HG03025 (cell line): ENCODE data around the gene TAMM41.
A peak's percentile ranks its signal among the peaks of the same experiment; 100 is the strongest.
"Not testable (repeated sequence)": the region's sequence is repeated elsewhere in the genome, so short reads cannot be mapped to it uniquely, and the experiment has no call there.

Source experiments
- ATAC-seq: cut with Tn5 transposase; IDR thresholded peaks from one replicate; pipeline ENCODE4 v1.9.1; 2021; ENCODE audit warnings: mild to moderate bottlenecking, moderate library complexity; ENCODE audit not compliant: unreplicated experiment, low FRiP score

Gene TAMM41, protein sequence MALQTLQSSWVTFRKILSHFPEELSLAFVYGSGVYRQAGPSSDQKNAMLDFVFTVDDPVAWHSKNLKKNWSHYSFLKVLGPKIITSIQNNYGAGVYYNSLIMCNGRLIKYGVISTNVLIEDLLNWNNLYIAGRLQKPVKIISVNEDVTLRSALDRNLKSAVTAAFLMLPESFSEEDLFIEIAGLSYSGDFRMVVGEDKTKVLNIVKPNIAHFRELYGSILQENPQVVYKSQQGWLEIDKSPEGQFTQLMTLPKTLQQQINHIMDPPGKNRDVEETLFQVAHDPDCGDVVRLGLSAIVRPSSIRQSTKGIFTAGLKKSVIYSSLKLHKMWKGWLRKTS

DNA sequence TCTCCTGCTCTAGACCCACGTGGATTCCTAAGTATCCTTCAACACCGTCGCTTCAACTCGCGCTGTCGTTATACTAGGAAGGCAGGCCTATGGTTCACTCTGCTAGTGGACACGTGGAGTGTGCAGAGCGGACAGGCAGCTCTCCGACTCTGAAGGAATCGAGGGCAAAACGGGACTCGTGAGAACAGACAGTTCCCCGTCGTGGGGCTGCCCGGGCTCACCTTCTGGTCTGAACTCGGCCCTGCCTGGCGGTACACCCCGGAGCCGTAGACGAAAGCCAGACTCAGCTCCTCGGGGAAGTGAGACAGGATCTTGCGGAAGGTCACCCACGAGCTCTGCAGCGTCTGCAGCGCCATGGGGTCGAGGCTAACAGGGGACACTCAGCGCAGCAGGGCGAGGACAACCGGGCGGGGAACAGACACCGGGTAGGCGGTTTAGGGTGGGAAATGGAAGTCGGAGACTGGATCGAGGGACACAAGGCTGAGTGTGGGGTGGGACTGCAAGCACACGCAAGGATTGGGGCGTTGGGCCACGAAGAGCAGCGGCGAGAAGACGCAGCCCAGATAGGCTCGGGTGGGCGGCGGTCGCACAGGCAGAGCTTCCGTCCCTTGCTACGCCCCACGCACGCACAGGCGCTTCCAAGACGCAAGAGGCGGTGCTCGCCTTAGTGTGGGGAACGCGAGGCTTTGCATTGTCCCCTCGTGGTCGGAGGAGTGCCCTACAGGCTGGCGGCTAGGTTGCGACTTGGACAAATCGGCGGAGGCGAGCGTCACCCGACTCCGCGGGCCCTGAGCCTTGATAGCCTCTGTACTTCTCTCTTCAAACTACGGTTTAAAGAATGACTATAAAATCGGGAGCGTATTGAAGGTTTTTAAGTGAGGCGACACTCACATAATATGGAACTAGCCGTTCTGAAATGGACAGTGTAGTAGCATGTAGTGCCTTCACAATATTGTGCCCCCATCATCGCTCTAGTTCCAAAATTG is at the start of gene TAMM41:
Gene TAMM41, minus strand, starts transcription at position 605 of the 986 bp plus-strand sequence. Its CDS starts 249 bp downstream, at position 356.
- ATAC-seq = peak; percentile 100

DNA sequence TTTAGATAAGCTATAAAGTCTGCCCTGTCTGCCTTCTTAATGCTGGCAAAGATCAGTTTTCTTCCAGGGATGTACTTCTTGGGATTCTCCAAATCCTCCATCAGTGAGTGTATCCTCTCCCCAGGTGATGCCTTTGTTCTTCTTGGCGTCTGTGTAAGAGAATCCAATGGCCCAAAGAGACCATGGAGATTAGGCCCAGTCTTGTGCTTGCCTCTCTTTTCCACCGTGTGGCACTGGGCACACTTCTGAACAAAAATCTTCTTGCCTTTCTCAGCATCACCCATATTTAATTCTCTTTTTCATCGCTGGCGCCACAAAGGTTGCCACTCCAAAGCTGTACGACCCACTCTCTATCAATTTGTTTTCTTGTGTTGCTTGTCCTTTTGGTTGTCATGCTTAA is 32.2 kb upstream of the TAMM41 start:
- no peak for ATAC-seq

DNA sequence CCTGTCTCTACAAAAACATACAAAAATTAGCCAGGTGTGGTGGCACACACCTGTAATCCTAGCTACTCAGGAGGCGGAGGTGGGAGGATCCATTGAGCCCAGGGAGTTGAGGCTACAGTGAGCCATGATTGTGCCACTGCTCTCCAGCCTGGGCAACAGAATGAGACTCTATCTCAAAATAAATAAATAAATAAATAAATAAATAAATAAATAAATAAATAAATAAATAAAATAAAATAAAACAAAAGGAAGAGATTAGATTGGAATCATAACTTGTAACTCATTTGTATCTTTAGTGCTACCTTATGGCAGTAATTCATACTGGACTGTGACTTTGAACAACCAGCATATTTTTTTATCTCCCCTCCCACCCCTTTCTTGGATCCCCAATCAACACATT is 28.0 kb upstream of the TAMM41 start:
- not testable (repeated sequence) for ATAC-seq

DNA sequence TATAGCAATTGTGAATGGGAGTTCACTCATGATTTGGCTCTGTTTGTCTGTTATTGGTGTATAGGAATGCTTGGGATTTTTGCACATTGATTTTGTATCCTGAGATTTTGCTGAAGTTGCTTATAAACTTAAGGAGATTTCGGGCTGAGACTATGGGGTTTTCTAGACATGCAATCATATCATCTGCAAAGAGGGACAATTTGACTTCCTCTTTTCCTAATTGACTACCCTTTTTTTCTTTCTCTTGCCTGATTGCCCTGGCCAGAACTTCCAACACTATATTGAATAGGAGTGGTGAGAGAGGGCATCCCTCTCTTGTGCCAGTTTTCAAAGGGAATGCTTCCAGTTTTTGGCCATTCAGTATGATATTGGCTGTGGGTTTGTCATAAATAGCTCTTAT is 17.1 kb upstream of the TAMM41 start:
- ATAC-seq = not testable (repeated sequence)

DNA sequence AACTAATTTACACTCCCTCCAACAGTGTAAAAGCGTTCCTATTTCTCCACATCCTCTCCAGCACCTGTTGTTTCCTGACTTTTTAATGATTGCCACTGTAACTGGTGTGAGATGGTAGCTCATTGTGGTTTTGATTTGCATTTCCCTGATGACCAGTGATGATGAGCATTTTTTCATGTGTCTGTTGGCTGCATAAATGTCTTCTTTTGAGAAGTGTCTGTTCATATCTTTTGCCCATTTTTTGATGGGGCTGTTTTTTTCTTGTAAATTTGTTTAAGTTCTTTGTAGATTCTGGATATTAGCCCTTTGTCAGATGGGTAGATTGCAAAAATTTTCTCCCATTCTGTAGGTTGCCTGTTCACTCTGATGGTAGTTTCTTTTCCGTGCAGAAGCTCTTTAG is 15.9 kb upstream of the TAMM41 start:
- ATAC-seq = not testable (repeated sequence)

DNA sequence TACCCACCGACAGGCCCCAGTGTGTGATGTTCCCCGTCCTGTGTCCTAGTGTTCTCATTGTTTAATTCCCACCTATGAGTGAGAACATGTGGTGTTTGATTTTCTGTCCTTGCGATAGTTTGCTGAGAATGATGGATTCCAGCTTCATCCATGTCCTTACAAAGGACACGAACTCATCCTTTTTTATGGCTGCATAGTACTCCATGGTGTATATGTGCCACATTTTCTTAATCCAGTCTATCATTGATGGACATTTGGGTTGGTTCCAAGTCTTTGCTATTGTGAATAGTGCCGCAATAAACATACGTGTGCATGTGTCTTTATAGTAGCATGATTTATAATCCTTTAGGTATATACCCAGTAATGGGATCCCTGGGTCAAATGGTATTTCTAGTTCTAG is 15.5 kb upstream of the TAMM41 start:
- not testable (repeated sequence) for ATAC-seq

DNA sequence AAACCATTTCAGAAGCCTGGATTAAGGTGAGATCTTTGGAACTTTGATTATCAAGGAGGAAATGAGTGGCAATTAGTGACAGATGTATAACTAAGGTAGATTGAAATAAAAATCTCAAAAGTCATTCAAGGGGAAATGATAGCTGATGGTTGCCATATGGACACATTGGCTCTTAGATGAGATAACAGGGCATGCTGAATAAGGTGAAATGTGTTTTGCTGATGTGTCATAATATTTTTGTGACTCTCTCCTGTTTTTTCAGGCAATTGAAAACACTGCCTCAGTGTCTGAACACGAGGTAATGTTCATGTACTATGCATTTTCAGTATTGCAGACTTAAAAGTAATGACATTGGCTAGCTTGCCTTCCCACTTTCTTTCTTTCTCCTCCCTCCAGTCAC is 13.5 kb upstream of the TAMM41 start:
- not testable (repeated sequence) for ATAC-seq

DNA sequence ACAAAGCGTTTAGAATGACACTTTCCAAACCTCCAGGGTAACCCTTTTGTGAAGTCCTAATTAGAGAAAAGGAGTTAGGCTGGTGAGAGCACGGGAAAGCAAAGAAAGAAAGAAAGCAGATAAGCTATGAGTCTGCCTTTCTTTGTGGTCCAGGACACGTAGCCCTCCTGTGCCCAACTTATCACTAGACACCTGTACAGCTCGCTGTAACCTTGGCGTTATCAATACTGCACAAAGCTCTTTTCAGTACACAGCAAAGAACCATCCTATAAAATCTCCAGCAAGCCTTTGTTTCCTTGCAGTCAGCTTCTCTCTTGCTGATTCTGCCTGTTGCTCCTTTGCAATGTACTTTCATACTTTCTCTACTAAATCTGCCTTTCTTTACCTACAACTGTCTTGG is 6.8 kb upstream of the TAMM41 start:
- ATAC-seq = no peak

DNA sequence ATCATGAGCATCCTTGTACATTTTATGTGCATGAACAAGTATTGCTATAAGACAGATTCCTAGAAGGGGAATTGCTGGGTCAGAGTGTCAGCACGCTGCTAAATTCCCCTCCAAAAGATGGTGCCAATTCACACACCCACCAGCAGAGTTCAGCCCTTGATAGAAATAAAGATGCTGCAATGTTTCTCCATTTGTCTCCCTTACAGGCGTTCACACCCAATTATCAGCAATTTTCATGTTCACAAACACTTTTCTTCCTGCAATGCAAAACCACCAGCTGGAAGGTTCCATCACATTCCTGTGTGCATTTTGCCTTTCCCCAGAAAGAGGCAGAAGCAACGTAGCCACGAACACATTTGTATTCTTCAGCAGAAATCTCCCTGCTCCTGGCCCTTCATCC is 3.3 kb upstream of the TAMM41 start:
- ATAC-seq = no peak

DNA sequence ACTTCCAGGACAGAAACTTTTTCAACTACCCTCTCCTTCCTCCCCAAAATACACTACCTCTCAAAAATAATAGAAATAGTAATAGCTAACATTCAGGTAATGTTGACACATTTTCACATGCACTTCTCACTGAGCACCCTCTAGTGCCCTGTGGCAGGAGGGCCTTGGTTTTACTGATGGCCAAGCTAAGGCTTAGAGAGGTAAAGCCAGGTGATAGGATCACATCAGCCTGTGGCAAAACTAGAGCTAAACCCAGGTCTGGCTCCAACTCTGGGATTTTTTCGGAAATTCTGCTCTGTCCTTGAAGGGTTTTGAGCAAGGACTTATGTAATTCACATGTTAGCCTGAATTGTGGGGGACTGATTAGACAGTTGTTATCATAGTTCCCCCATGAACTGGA is 922 bp upstream of the TAMM41 start:
- ATAC-seq = no peak

DNA sequence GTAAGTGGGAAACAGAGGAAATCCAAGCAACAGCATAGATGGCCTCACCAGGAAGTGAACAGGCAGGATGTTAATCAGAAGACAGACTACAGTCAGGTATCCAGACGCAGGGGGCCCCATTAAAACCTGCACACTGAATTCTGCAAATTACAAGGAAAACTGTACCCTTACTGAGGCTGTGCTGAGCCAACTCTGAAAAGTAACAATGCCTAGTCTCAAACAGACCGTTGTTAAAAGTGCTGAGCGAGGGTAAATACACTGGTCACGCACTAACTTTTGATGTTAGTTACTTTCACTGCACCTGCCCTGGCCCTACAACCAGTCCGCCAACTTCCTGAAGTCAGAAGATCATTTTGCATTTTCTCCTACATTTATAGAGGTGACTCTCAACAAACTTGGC is 1.0 kb downstream of the TAMM41 start:
- ATAC-seq = no peak

DNA sequence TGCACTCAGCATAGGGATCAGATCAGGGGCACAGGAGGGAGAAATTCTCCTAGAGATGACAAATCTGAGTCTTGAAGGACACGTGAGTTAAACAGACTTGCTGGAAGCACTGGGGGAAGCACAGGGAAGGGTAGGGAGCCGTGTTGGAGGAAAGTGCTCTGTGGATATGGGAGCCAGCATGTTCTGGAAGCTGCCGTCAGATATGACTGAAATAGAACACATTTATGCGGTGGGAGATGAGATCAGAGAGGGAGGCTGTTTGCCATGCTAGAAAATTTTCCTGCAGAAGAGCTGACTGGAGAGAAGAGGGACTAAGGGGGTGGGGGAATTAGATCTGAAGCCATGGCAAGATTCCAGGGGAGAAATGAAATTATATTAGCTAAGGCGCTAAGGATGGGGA is 1.8 kb downstream of the TAMM41 start:
- ATAC-seq = no peak

DNA sequence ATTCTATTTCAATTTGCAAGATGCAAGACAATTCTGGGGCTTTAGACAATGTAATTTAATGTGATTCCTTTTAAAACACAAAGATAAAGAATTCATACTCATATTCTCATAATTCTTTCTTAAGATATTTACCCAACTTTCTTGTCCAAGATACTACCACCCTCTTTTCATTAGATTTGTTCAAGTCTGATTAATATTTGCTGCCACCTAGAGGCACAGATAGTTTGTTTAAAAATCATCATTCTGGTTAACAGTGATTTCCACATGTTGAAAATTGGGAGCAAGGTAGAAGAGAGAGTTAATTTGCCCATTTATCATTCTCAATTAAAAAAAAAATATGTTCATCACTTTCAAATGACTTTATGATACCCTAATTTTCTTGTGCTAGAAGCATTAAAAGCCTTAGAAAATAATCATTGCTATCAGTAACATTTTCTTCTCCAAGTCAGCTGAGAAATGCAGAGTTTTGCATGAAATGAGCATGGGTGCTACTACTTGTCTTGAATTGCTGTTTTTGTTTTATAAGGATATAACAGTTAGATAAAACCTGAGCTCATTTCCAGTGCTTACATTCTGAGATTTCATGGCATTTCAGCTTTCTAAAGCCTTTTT is 11.6 kb downstream of the TAMM41 start:
- no peak for ATAC-seq

DNA sequence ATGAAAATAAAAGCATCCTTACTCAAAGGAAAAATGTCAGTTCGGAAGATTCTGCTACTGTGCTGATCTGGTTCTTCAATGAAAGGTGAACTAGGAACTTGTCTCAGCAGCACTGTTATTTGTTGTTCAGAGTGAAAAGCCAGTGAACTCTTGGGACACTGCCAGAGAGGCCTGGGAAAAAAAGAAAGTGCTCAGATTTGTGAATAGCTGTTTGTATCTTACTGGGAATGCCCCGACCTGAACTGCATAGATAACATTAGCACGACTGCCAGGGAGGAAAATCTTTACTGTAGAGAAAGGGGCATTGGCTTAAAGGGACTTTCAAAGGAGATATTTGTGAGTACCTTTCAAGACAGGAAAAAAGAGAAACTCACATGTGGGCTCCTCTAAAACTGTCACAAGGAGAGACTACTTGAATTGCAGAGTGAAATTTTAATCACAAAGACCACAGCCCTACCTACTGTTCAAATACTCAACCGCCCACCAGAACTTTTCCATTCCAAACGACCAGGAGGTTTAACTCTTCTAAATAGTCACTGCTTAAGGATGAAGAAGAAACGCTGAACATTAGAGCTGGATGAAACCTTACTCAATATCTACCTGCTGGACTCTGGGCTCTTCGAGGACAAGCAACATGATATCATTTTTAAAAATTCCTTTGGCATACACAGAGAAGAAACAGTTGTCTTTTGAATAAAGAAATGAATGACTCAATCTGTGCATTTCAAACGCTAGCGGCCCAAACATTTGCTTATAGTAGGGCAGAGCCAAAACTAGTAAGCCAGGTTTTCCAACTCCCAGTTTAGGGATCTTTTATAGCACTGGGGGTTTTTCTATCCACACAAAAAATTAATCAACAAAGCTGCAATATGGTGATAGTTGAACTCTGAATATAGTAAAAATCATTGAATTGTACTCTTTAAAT is 13.4 kb downstream of the TAMM41 start:
- no peak for ATAC-seq

DNA sequence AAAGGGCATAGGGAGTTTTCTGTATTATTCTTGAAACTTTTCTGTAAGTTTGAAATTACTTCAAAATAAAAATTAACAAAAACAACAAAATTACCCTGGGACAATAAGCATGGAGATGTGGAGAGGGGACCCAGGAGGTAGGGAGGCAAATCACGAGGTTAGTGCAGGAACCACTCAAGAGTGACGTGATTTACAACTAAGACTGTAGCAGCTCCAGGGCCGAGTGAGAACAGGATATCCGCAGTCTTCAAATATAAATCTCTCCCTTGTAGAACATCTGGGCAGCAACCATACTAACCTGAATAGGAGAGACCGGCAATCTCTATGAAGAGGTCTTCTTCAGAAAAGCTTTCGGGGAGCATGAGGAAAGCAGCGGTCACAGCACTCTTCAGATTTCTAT is 17.3 kb downstream of the TAMM41 start:
- no peak for ATAC-seq

DNA sequence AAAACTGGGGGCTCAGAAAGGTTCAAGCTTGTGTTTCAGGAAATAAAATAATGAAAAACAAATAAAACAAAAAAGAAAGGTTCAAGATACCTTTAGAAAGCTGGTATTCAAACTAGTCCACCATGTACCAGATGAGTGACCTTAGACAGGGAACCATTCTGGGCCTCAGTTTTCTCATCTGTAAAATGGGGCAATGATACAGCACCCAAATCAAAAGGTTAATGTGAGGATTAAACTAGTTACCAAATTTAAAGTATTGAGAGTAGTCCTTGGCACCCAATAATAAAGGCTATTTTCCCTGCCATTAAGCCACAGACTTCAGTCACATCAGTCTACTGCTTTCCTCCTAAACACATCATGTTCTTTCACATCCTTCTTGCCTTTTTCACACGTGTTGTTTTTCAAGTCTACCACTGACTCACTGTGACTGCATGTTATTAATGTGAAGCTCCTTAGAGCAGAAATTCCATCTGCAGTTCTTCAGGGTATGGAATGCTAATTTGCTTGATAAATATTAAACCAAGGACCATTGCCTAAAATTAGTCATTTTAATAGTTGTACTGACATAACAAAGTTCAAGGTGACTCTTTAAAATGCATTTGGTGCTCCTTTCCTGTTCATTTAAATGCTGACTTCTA is 19.9 kb downstream of the TAMM41 start:
- ATAC-seq = no peak

DNA sequence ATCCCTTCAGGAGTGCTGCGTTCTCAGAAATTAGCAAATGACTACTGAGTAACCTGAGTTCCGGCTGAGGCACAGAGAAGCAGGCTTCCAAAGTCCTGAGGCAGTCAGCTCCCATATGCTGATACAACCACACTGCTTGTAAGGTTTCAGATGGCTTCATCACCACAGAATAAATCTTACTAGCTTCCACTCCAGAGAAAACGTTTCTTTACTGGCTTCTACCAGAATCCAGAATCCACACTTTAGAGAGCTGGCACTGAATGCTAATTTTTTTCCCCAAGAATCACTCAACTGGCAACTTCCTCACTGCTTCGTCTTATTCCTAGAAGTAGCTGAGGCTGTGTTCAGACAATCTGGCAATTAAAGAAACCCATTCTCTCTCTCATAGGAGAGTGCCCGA is 21.4 kb downstream of the TAMM41 start:
- no peak for ATAC-seq

DNA sequence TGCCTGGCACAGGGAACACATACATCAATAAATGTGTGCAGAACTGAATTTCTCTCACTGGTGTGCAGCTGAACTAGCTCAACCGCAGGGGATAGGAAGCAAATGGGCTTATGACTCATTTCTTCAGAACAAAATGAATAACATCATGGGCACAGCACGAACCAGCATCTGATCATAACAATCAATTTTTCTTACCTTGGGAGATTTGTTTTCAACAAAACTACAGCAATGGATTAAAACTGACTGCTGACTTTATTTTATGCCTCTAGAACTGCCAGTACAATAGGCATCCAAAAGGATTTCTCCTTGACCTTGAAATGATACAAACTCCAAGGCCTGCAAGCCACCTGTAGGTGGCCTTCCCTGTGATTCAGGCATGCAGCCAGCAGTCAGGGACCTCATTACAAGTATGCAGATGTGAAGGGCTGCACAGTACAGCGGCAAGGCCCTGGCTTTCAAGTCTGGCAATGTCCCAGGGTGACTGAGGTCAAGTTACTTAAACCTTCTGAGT is 26.1 kb downstream of the TAMM41 start:
- no peak for ATAC-seq

DNA sequence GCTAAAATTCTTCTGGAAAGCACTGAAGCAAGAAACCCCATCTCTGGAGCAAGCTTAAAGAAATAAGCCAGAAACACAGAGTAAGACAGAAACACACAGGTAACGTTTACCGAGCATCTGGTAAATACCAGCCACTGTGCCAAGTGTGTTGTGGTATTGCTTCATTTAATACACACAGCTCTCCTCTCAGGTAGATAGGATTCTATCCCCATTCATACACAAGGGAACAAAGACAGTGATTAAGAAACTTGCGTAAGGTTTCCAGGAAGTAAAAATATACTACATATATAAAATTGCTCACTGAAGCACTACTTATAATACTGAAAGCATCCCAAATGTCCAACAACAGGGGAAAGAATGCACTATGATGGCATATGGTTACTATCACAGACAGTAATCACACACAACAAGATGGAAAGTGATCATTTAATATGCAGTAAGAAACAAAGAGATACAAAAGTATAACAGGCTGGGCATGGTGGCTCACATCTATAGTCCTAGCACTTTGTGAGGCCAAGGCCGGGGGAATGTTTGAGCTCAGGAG is 27.5 kb downstream of the TAMM41 start:
- ATAC-seq = no peak
